HCT116 (cell line): ENCODE results near the gene CTCFL. TPM values are rescaled to one million over a fixed set of nuclear protein-coding genes. Genes with fewer than 3 reads are reported as not detected.

Experiments used
- ATAC-seq: fragments of 200-7000 bp; cut with Tn5 transposase; 2 replicates; pipeline ENCODE4 v1.9.1; 2020; ENCODE audit warnings: mild to moderate bottlenecking, moderate library complexity
- BruUV-seq: library from RNA; stranded (reverse); fragments of 400-500 nt; replicated peaks from 2 replicates; lab custom pipeline; 2021; lab: Mats Ljungman, UMichigan
- CTCF ChIA-PET: fragments of 300-600 bp; sonication (Branson Sonifier 250); formaldehyde crosslinking; loops from one replicate; lab custom pipeline; 2021; ENCODE audit warnings: antibody characterized with exemption; lab: Charles Lee
- POLR2A ChIA-PET: fragments of 300-600, 350-600 bp; sonication (Branson Sonifier 250); formaldehyde crosslinking; loops from one replicate; lab custom pipeline; 2021; ENCODE audit warnings: antibody characterized with exemption; lab: Charles Lee
- RAD21 ChIA-PET, 2 experiments: fragments of 300-600 bp; sonication (Branson Sonifier 250); formaldehyde crosslinking; loops; one replicate each; lab custom pipeline; 2023; ENCODE audit warnings: low total read pairs in 2 of 2; ENCODE audit not compliant: uncharacterized antibody in 2 of 2, unreplicated experiment in 2 of 2, low non-redundant PET in 1 of 2; lab: Charles Lee
- DNase-seq: peaks from one replicate; pipeline ENCODE4 v3.0.0-alpha.2; 2010; ENCODE audit warnings: low read depth, low spot score
- H2AFZ ChIP-seq: fragments of 200-600 bp; shearing (Covaris generic), sonication (generic); 2 replicates; pipeline ENCODE4 v1.6.1; 2017; ENCODE audit warnings: low read depth, mixed run types, mixed read lengths, antibody characterized with exemption, low read length; ENCODE audit not compliant: poor library complexity, severe bottlenecking
- H3K27ac ChIP-seq: 2 replicates; pipeline ENCODE4 v1.5.1; 2012; ENCODE audit warnings: low read depth, low read length
- H3K27me3 ChIP-seq: fragments of 200-600 bp; sonication (generic); 2 replicates; pipeline ENCODE4 v1.6.1; 2016; ENCODE audit warnings: mixed run types, low read length, mixed read lengths; ENCODE audit not compliant: insufficient read depth
- H3K36me3 ChIP-seq, 2 experiments: fragments of 200-500 bp in 1 of 2; fragments of 200-600 bp in 1 of 2; sonication (Bioruptor generic) in 1 of 2; sonication (generic) in 1 of 2; 2 replicates each; pipeline versions ENCODE4 v1.5.1 to v1.6.1; 2014 to 2016; ENCODE audit warnings: low read length in 2 of 2, inconsistent platforms in 1 of 2, mixed read lengths in 1 of 2, mixed run types in 1 of 2; ENCODE audit not compliant: insufficient read depth in 2 of 2, control insufficient read depth in 1 of 2
- H3K4me1 ChIP-seq, 2 experiments: fragments of 200-600 bp in 1 of 2; sonication (generic) in 1 of 2; 2 replicates each; pipeline versions ENCODE4 v1.5.1 to v1.6.1; 2012 to 2017; ENCODE audit warnings: low read length in 2 of 2, inconsistent platforms in 1 of 2, mild to moderate bottlenecking in 1 of 2, mixed read lengths in 1 of 2, mixed run types in 1 of 2, moderate library complexity in 1 of 2; ENCODE audit not compliant: insufficient read depth in 2 of 2, control insufficient read depth in 1 of 2
- H3K4me2 ChIP-seq: fragments of 200-600 bp; sonication (generic); 2 replicates; pipeline ENCODE4 v1.6.1; 2017; ENCODE audit warnings: mixed run types, low read length, mixed read lengths
- H3K4me3 ChIP-seq, 2 experiments: fragments of 200-600 bp in 1 of 2; sonication (generic) in 1 of 2; replicated peaks in 1 of 2; 2 replicates each; pipeline ENCODE4 v1.5.1; 2011 to 2016; ENCODE audit warnings: low read length in 2 of 2, control low read depth in 1 of 2, low read depth in 1 of 2, mild to moderate bottlenecking in 1 of 2, mixed read lengths in 1 of 2, mixed run types in 1 of 2
- H3K79me2 ChIP-seq: fragments of 200-600 bp; sonication (generic); 2 replicates; pipeline ENCODE4 v1.6.1; 2017; ENCODE audit warnings: mild to moderate bottlenecking, mixed run types, low read length, moderate library complexity, mixed read lengths; ENCODE audit not compliant: insufficient read depth
- H3K9ac ChIP-seq: fragments of 200-600 bp; sonication (generic); 2 replicates; pipeline ENCODE4 v1.6.1; 2016; ENCODE audit warnings: low read length, mixed read lengths
- H3K9me2 ChIP-seq: fragments of 200-600 bp; sonication (generic), shearing (Covaris generic); 2 replicates; pipeline ENCODE4 v1.6.1; 2017; ENCODE audit warnings: mixed run types, mild to moderate bottlenecking, moderate library complexity; ENCODE audit not compliant: insufficient read depth
- H3K9me3 ChIP-seq, 2 experiments: fragments of 200-500 bp in 1 of 2; fragments of 200-600 bp in 1 of 2; sonication (Bioruptor generic) in 1 of 2; sonication (generic) in 1 of 2; 2 replicates each; pipeline ENCODE4 v1.6.1; 2014 to 2017; ENCODE audit warnings: low read length in 2 of 2, mixed read lengths in 2 of 2, inconsistent platforms in 1 of 2, low read depth in 1 of 2, mild to moderate bottlenecking in 1 of 2, mixed run types in 1 of 2, moderate library complexity in 1 of 2; ENCODE audit not compliant: control insufficient read depth in 1 of 2, insufficient read depth in 1 of 2
- H4K20me1 ChIP-seq: fragments of 200-600 bp; sonication (generic), shearing (Covaris generic); 2 replicates; pipeline ENCODE4 v1.6.1; 2017; ENCODE audit warnings: mixed run types, mild to moderate bottlenecking, moderate library complexity; ENCODE audit not compliant: insufficient read depth
- CBX3 ChIP-seq: IDR thresholded peaks from 2 replicates; pipeline ENCODE4 v1.6.1; 2012; ENCODE audit warnings: low read depth
- CEBPB ChIP-seq: IDR thresholded peaks from 2 replicates; pipeline ENCODE4 v1.6.1; 2012; ENCODE audit warnings: low read depth
- EGR1 ChIP-seq: IDR thresholded peaks from 2 replicates; pipeline ENCODE4 v1.6.1; 2012; ENCODE audit warnings: low read depth
- ELF1 ChIP-seq: IDR thresholded peaks from 2 replicates; pipeline ENCODE4 v1.6.1; 2012; ENCODE audit warnings: low read depth, borderline replicate concordance
- EZH2 ChIP-seq: fragments of 200-600 bp; sonication (generic); IDR thresholded peaks from 2 replicates; pipeline ENCODE4 v1.6.1; 2017; ENCODE audit warnings: antibody characterized with exemption, mixed run types
- EZH2phosphoT487 ChIP-seq: fragments of 200-600 bp; IDR thresholded peaks from 2 replicates; pipeline ENCODE4 v1.6.1; 2018; ENCODE audit warnings: antibody characterized with exemption, borderline replicate concordance
- JUND ChIP-seq: IDR thresholded peaks from 2 replicates; pipeline ENCODE4 v1.6.1; 2012
- POLR2A ChIP-seq: IDR thresholded peaks from 2 replicates; pipeline ENCODE4 v1.7.0; 2011; ENCODE audit warnings: borderline replicate concordance; ENCODE audit not compliant: insufficient read depth, insufficient read length; ENCODE audit errors: extremely low read depth
- POLR2AphosphoS5 ChIP-seq: IDR thresholded peaks from 2 replicates; pipeline ENCODE4 v1.6.1; 2011; ENCODE audit warnings: mild to moderate bottlenecking, low read depth, low read length, moderate library complexity
- RAD21 ChIP-seq: IDR thresholded peaks from 2 replicates; pipeline ENCODE4 v1.6.1; 2012; ENCODE audit warnings: low read depth, mild to moderate bottlenecking
- SIN3A ChIP-seq: IDR thresholded peaks from 2 replicates; pipeline ENCODE4 v1.6.1; 2012; ENCODE audit warnings: low read depth
- SP1 ChIP-seq: IDR thresholded peaks from 2 replicates; pipeline ENCODE4 v1.6.1; 2012; ENCODE audit warnings: low read depth
- TCF7L2 ChIP-seq: IDR thresholded peaks from 2 replicates; pipeline ENCODE4 v1.7.0; 2011; ENCODE audit warnings: borderline replicate concordance, inconsistent platforms; ENCODE audit not compliant: insufficient read depth, insufficient read length; ENCODE audit errors: extremely low read depth
- YY1 ChIP-seq: IDR thresholded peaks from 2 replicates; pipeline ENCODE4 v1.6.1; 2011; ENCODE audit warnings: low read length, low read depth, moderate library complexity, mild to moderate bottlenecking; ENCODE audit not compliant: insufficient replicate concordance; ENCODE audit errors: extremely low read depth
- ZFX ChIP-seq: fragments of 450-650 bp; IDR thresholded peaks from 2 replicates; pipeline ENCODE4 v1.6.1; 2017
- ZNF274 ChIP-seq: fragments of 200-500 bp; sonication (Bioruptor generic); IDR thresholded peaks from 2 replicates; pipeline ENCODE4 v1.6.1; 2014; ENCODE audit warnings: mild to moderate bottlenecking, low read depth, low read length, inconsistent platforms
- intact Hi-C: fragments of 100-400 bp; cut with micrococcal nuclease; formaldehyde crosslinking; loops from 2 replicates; pipeline ENCODE4 v1.10.0; 2022
- total RNA-seq: library from RNA; stranded (reverse); gene quantifications from one replicate; pipeline ENCODE4 v1.2.1, GENCODE V29; 2021; ENCODE audit not compliant: unreplicated experiment
- TF ChIP-seq, protein P1 (sequence below): IDR thresholded peaks from 2 replicates; pipeline ENCODE4 v1.6.1; 2012
- TF ChIP-seq, protein P2 (sequence below): IDR thresholded peaks from 2 replicates; pipeline ENCODE4 v1.6.1; 2012
- TF ChIP-seq, protein P3 (sequence below): IDR thresholded peaks from 2 replicates; pipeline ENCODE4 v1.6.1; 2012; ENCODE audit warnings: low read depth
- TF ChIP-seq, protein P4 (sequence below): IDR thresholded peaks from 2 replicates; pipeline ENCODE4 v1.6.1; 2011; ENCODE audit warnings: mild to moderate bottlenecking, low read length, moderate library complexity; ENCODE audit not compliant: insufficient replicate concordance; ENCODE audit errors: extremely low read depth

CTCFL gene
- total RNA-seq, 1 experiment from 2014 or later = 0.34 TPM

DNA sequence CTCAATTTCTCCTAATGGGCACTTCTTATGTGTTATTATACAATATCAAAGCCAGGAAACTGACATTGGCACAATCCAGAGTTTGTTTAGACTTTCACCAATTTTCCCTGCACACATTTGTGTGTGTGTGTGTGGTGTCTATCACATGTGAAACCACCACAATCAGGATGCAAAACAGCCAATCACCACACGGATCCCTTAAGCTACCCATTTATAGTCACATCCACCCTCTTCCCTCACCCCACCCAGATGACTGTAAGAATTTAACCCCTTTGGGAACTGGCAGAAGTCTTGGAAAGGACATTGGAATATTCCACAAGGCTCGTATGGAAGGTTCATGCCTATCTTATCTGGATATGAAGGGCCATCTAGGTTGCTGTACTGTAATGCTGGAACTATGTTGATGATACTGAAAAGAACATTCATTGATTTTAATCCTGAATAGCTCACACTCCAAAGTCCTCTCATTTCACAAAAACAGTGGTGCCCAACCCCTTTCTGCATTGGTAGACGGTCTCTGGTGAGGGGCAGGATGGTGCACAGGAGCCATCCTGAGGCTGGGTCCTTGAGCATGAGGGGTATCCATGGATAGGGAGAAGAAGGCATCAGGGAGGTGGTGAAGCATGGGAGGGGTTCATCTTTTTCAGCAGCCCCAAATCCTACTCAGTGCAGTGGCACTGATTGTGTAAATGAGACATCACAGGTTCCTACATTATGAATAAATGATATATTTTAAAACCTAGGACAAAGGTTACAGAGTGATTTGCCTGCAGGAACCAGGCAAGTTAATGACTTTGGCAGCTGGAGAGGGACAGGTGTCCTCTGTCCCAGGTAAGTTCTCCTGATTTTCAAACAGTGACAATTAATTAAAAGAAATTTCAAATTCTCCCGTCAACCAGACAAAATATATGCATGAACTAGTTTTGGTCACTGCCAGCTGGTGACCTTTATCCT, 12.1 kb upstream of the CTCFL start:
- intact Hi-C loops = no loop called here
- H3K9ac ChIP-seq = no peak overlapping the region
- TF ChIP-seq ELF1 (no peak), ZFX (no peak), JUND (no peak), EZH2phosphoT487 (no peak), TCF7L2 (no peak), POLR2A (no peak), ZNF274 (no peak), CBX3 (no peak), RAD21 (no peak), EZH2 (no peak), YY1 (no peak), SP1 (no peak), CEBPB (no peak), EGR1 (no peak), SIN3A (no peak), POLR2AphosphoS5 (no peak)
- TF ChIP-seq, protein P1, sequence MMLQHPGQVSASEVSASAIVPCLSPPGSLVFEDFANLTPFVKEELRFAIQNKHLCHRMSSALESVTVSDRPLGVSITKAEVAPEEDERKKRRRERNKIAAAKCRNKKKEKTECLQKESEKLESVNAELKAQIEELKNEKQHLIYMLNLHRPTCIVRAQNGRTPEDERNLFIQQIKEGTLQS = no peak
- TF ChIP-seq, protein P2, sequence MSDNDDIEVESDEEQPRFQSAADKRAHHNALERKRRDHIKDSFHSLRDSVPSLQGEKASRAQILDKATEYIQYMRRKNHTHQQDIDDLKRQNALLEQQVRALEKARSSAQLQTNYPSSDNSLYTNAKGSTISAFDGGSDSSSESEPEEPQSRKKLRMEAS = no peak
- TF ChIP-seq, protein P3, sequence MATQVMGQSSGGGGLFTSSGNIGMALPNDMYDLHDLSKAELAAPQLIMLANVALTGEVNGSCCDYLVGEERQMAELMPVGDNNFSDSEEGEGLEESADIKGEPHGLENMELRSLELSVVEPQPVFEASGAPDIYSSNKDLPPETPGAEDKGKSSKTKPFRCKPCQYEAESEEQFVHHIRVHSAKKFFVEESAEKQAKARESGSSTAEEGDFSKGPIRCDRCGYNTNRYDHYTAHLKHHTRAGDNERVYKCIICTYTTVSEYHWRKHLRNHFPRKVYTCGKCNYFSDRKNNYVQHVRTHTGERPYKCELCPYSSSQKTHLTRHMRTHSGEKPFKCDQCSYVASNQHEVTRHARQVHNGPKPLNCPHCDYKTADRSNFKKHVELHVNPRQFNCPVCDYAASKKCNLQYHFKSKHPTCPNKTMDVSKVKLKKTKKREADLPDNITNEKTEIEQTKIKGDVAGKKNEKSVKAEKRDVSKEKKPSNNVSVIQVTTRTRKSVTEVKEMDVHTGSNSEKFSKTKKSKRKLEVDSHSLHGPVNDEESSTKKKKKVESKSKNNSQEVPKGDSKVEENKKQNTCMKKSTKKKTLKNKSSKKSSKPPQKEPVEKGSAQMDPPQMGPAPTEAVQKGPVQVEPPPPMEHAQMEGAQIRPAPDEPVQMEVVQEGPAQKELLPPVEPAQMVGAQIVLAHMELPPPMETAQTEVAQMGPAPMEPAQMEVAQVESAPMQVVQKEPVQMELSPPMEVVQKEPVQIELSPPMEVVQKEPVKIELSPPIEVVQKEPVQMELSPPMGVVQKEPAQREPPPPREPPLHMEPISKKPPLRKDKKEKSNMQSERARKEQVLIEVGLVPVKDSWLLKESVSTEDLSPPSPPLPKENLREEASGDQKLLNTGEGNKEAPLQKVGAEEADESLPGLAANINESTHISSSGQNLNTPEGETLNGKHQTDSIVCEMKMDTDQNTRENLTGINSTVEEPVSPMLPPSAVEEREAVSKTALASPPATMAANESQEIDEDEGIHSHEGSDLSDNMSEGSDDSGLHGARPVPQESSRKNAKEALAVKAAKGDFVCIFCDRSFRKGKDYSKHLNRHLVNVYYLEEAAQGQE = no peak
- TF ChIP-seq, protein P4, sequence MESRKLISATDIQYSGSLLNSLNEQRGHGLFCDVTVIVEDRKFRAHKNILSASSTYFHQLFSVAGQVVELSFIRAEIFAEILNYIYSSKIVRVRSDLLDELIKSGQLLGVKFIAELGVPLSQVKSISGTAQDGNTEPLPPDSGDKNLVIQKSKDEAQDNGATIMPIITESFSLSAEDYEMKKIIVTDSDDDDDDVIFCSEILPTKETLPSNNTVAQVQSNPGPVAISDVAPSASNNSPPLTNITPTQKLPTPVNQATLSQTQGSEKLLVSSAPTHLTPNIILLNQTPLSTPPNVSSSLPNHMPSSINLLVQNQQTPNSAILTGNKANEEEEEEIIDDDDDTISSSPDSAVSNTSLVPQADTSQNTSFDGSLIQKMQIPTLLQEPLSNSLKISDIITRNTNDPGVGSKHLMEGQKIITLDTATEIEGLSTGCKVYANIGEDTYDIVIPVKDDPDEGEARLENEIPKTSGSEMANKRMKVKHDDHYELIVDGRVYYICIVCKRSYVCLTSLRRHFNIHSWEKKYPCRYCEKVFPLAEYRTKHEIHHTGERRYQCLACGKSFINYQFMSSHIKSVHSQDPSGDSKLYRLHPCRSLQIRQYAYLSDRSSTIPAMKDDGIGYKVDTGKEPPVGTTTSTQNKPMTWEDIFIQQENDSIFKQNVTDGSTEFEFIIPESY = no peak
- TF ChIP-seq, all 23 proteins: peak for 0
- BruUV-seq = no TSS peak
- CTCF ChIA-PET = no interaction called here
- H3K27me3 ChIP-seq = peaks cover 53% of the 10 kb centered on the region
- no peaks in the 10 kb centered on the region for H3K79me2 ChIP-seq
- no peak overlapping the region for H3K4me2 ChIP-seq
- no peaks in the 10 kb centered on the region for H3K9me3 ChIP-seq
- no peak overlapping the region for H3K4me3 ChIP-seq
- DNase-seq = no peak
- no peak overlapping the region for H3K27ac ChIP-seq
- no peaks in the 10 kb centered on the region for H3K4me1 ChIP-seq
- no peaks in the 10 kb centered on the region for H3K36me3 ChIP-seq
- H3K9me2 ChIP-seq = no peaks in the 10 kb centered on the region
- no peak for ATAC-seq
- RAD21 ChIA-PET = no interaction called here
- no peaks in the 10 kb centered on the region for H4K20me1 ChIP-seq
- no peak overlapping the region for H2AFZ ChIP-seq
- POLR2A ChIA-PET = no interaction called here
